ENCODE data around the gene CD55.
A peak's percentile ranks its signal among the peaks of the same experiment; 100 is the strongest.

The CD55 gene

DNA sequence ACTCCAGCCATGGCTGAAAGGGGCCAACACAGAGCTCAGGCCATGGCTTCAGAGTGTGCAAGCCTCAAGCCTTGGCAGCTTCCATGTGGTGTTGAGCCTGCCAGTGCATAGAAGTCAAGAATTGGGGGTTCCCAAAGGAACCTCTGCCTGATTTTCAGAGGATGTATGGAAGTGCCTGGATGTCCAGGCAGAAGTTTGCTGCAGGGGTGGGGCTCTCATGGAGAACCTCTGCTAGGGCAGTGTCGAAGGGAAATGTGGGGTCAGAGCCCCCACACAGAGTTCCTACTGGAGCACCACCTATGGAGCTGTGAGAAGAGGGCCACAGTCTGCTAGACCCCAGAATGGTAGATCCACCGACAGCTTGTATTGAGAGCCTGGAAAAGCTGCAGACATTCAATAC is 29.8 kb upstream of the CD55 start:
- no peak for DNase-seq
- no peak for TF ChIP-seq POLR2A (IDR thresholded peaks at IDR 0.05; ENCODE audit: low read length)

- no peak for TF ChIP-seq POLR2A (IDR thresholded peaks at IDR 0.05; ENCODE audit: low read length)
- no peak for TF ChIP-seq GATA1 (IDR thresholded peaks at IDR 0.05; ENCODE audit: low read depth, low read length)
- DNase-seq: no peak
Observed at GRCh38 chr1:207298186-207298585, 23.3 kb upstream of the CD55 start.

- TF ChIP-seq GATA1 (IDR thresholded peaks at IDR 0.05; ENCODE audit: low read depth, low read length) (no peak), POLR2A (IDR thresholded peaks at IDR 0.05; ENCODE audit: low read length) (no peak)
- no peak for DNase-seq
Observed at GRCh38 chr1:207298636-207299398, 22.7 kb upstream of the CD55 start.

- no peak for DNase-seq
- TF ChIP-seq POLR2A (IDR thresholded peaks at IDR 0.05; ENCODE audit: low read length) (no peak), GATA1 (IDR thresholded peaks at IDR 0.05; ENCODE audit: low read depth, low read length) (no peak)
Observed at GRCh38 chr1:207300970-207301369, 20.5 kb upstream of the CD55 start.

DNA sequence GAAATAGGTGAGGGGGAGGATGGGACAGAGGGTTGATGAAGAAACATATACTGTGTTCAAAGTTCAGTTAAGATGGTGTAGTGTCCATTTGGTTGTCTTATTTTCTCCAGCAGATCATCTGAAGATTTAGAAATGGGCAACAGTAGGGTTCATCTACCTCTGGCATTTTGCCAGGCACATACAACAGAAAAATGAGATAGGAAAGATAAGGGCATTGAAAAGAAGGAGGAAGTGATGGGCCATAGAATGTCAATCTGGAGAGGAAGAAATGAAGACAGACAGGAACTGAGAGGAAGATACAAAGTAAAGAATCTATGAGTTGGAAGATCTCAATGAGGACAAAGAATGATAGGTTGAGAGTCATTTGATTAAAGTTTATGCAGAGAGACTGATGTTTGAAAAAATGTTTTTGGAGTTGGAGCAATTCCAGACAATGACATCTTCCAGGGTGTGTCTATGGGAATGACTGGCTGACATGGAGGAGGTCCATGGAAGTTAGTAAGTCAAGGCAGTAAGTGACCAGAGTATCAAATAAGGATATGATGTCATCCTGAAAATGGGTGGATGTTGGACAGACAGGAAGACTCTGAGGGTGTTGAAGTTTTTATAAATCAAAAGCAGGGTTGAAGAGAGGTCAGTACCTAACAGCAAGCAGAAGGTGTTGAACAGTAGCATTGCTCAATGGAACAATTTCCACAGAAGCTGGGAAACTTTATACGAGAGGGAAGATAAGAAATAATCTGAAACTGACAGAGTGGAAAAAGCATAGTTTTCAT is 18.7 kb upstream of the CD55 start:
- TF ChIP-seq GATA1 (IDR thresholded peaks at IDR 0.05; ENCODE audit: low read depth, low read length) (no peak), POLR2A (IDR thresholded peaks at IDR 0.05; ENCODE audit: low read length) (no peak)
- no peak for DNase-seq

DNA sequence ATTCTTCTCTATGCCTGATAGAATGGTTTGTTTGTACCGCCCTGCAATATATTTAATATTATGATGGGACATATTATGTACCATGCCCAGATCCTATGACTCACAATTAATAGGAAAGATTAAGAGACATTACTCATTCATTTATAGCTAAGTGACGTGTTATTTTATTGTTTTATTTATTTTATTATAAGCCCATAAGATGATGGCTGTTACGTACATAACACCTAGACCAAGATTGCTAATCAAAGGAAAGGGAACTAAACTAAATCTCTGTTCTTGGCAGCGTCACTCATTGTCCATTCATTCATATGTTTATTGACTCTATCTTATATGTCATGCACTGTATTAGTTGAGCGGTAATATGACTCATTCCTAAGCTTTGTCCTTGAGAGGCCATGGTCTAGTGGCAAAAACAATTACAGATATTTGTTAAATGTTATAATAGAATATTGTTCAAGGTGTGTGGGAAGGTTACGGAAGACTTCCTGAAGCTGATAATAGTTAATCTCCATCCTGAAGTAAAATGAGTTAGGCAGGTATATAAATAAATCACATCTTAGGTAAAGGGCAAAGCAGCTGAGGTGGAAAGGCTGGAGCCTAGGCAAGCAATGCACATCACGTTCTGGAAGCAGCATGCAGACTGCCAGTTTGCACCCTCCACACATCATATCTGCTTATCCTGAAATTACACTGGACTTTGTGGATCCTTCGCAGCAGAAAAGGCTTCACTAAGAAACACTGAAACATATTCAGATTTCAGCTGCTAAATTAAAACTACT is 16.6 kb upstream of the CD55 start:
- no peak for TF ChIP-seq GATA1 (IDR thresholded peaks at IDR 0.05; ENCODE audit: low read depth, low read length)
- TF ChIP-seq POLR2A (IDR thresholded peaks at IDR 0.05; ENCODE audit: low read length): no peak
- no peak for DNase-seq

- no peak for DNase-seq
- no peak for TF ChIP-seq GATA1 (IDR thresholded peaks at IDR 0.05; ENCODE audit: low read depth, low read length)
- TF ChIP-seq POLR2A (IDR thresholded peaks at IDR 0.05; ENCODE audit: low read length): no peak
Observed at GRCh38 chr1:207305489-207305873, 16.0 kb upstream of the CD55 start.

GRCh38 chr1:207306023-207306422 is 15.5 kb upstream of the CD55 start:
- no peak for DNase-seq
- TF ChIP-seq GATA1 (IDR thresholded peaks at IDR 0.05; ENCODE audit: low read depth, low read length) (no peak), POLR2A (IDR thresholded peaks at IDR 0.05; ENCODE audit: low read length) (no peak)

- TF ChIP-seq POLR2A (IDR thresholded peaks at IDR 0.05; ENCODE audit: low read length): no peak
- no peak for DNase-seq
Observed at GRCh38 chr1:207306603-207307002, 14.9 kb upstream of the CD55 start.

DNA sequence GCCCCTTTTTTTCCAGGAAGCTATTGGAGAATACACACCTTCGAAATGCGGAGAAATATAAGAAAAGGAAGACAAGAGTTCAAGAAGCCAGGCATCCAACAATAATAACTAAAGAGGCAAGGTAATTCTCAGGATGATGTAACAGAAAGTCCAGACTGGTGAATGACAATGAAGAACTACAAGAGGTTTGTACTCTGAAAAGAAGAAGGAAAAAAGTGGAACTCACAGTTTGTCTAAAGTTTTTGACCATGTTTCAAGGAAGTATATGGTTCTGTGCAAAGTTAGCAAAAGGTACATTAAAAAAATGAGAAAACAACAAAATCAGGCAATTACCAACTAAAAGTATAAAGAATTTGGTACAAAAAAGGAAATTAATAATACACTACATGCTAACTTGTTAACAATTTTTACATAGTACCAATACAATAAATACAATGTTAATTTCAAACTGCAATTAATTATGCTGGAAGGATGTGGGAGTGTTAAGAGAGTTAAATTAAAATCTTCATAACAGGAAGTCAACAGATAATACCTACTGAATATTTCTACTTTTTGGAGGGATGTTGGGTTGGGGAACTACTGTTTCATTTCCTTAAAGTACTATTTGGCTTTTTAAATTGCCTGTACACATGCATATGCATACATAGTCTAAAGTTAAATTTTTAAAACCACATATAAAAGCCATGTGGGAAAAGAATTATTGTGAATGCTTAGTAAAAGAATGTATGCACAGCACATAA is 12.9 kb upstream of the CD55 start:
- DNase-seq: no peak
- TF ChIP-seq POLR2A (IDR thresholded peaks at IDR 0.05; ENCODE audit: low read length) (no peak), GATA1 (IDR thresholded peaks at IDR 0.05; ENCODE audit: low read depth, low read length) (no peak)

GRCh38 chr1:207309745-207310273 is 11.7 kb upstream of the CD55 start:
- peak; percentile 37 to 40 for DNase-seq
- TF ChIP-seq GATA1 (IDR thresholded peaks at IDR 0.05; ENCODE audit: low read depth, low read length): no peak
- no peak for TF ChIP-seq POLR2A (IDR thresholded peaks at IDR 0.05; ENCODE audit: low read length)

- TF ChIP-seq POLR2A (IDR thresholded peaks at IDR 0.05; ENCODE audit: low read length) (no peak), GATA1 (IDR thresholded peaks at IDR 0.05; ENCODE audit: low read depth, low read length) (no peak)
- DNase-seq: no peak
Observed at GRCh38 chr1:207311888-207312603, 9.4 kb upstream of the CD55 start.

DNA sequence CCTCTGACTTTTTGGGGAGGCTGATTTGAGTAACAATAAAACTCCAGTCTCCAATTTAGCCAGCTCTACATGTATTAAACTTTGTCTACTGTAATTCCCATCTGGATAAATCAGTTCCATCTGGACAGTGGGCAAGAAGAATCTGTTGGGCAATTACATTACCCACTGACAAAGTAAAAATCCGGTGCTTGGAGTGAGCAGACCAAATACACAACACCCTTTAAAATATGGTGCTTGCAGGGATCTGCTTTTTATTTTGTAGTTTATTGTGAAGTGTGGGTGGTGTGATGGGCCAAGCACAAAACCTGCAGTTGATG is 8.9 kb upstream of the CD55 start:
- TF ChIP-seq POLR2A (IDR thresholded peaks at IDR 0.05; ENCODE audit: low read length) (no peak), GATA1 (IDR thresholded peaks at IDR 0.05; ENCODE audit: low read depth, low read length) (no peak)

More for the DNA sequence above, 8.9 kb upstream of the CD55 start:
- DNase-seq: no peak
